HG02981 (cell line): ENCODE measurements around the gene SMARCD1.

Experiments
- ATAC-seq: cut with Tn5 transposase; IDR thresholded peaks from one replicate; pipeline ENCODE4 v1.9.1; 2021; ENCODE audit warnings: mild to moderate bottlenecking, moderate library complexity; ENCODE audit not compliant: unreplicated experiment

SMARCD1 gene

GRCh38 chr12:50084775-50085614 lies at the start of gene SMARCD1:
Gene SMARCD1, plus strand, starts transcription at chr12:50085342. Its CDS starts 28 bp downstream, at chr12:50085370.
- peak; percentile 82 for ATAC-seq

- ATAC-seq: no peak
Observed at GRCh38 chr12:50038336-50038735, 46.8 kb upstream of the SMARCD1 start.

- no peak for ATAC-seq
Observed at GRCh38 chr12:50039151-50039835, 45.8 kb upstream of the SMARCD1 start.

- ATAC-seq: no peak
Observed at GRCh38 chr12:50040657-50041056, 44.5 kb upstream of the SMARCD1 start.

GRCh38 chr12:50041062-50041860 lies 43.9 kb upstream of the SMARCD1 start:
- ATAC-seq: no peak

GRCh38 chr12:50041962-50042361 lies 43.2 kb upstream of the SMARCD1 start:
- no peak for ATAC-seq

GRCh38 chr12:50042693-50043092 lies 42.4 kb upstream of the SMARCD1 start:
- no peak for ATAC-seq

GRCh38 chr12:50043308-50043707 lies 41.8 kb upstream of the SMARCD1 start:
- no peak for ATAC-seq

- no peak for ATAC-seq
Observed at GRCh38 chr12:50043854-50044253, 41.3 kb upstream of the SMARCD1 start.

- ATAC-seq: no peak
Observed at GRCh38 chr12:50047693-50048250, 37.4 kb upstream of the SMARCD1 start.

- ATAC-seq: no peak
Observed at GRCh38 chr12:50049254-50050118, 35.7 kb upstream of the SMARCD1 start.

- no peak for ATAC-seq
Observed at GRCh38 chr12:50050119-50050385, 35.1 kb upstream of the SMARCD1 start.

- ATAC-seq: no peak
Observed at GRCh38 chr12:50050410-50051098, 34.6 kb upstream of the SMARCD1 start.

- ATAC-seq: no peak
Observed at GRCh38 chr12:50051101-50051806, 33.9 kb upstream of the SMARCD1 start.

- ATAC-seq: no peak
Observed at GRCh38 chr12:50052544-50052943, 32.6 kb upstream of the SMARCD1 start.

GRCh38 chr12:50052964-50053363 lies 32.2 kb upstream of the SMARCD1 start:
- ATAC-seq: no peak

GRCh38 chr12:50053583-50053982 lies 31.6 kb upstream of the SMARCD1 start:
- ATAC-seq: no peak

- ATAC-seq: no peak
Observed at GRCh38 chr12:50055831-50056638, 29.1 kb upstream of the SMARCD1 start.
